ENCODE measurements around the gene ADARB2. TPM values are rescaled to one million over a fixed set of nuclear protein-coding genes. Genes with fewer than 3 reads are reported as not detected.

The ADARB2 gene
- polyA plus RNA-seq, 3 donors: not detected

DNA sequence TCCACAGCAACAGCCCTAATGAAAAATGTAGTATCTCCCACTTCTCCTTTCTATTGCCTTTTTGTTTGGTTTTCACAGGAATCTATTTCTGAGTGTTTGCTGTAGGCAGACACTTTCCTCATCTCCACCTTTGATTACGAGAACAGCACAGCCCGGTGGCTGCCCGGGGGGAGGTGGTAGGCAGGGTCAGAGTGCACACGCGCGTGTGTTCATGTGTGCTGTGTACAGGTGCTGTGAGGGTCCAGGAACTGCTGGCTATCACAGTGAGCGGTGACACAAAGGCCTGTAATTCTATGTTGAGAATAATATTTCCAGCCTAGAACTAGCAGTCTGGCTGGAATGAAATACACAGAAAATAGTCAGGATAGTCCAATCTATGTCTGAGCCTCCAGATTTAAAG is 212.8 kb downstream of the ADARB2 start:
- Mint-ChIP-seq H3K4me1 (no peaks in the 10 kb centered on the region), H3K4me3 (no peak overlapping the region), H3K9me3 (peaks cover 3 to 8% (median 5%) of the 10 kb centered on the region in 7 donors), H3K36me3 (no peaks in the 10 kb centered on the region), H3K27me3 (ENCODE audit: low read depth in 3 of 3) (peaks cover 1 to 4% (median 4%) of the 10 kb centered on the region in 3 donors), H3K27ac (no peak overlapping the region)
- TF ChIP-seq, protein P1, sequence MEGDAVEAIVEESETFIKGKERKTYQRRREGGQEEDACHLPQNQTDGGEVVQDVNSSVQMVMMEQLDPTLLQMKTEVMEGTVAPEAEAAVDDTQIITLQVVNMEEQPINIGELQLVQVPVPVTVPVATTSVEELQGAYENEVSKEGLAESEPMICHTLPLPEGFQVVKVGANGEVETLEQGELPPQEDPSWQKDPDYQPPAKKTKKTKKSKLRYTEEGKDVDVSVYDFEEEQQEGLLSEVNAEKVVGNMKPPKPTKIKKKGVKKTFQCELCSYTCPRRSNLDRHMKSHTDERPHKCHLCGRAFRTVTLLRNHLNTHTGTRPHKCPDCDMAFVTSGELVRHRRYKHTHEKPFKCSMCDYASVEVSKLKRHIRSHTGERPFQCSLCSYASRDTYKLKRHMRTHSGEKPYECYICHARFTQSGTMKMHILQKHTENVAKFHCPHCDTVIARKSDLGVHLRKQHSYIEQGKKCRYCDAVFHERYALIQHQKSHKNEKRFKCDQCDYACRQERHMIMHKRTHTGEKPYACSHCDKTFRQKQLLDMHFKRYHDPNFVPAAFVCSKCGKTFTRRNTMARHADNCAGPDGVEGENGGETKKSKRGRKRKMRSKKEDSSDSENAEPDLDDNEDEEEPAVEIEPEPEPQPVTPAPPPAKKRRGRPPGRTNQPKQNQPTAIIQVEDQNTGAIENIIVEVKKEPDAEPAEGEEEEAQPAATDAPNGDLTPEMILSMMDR (IDR thresholded peaks at IDR 0.05): no peak
- H2AFZ ChIP-seq (ENCODE audit: insufficient read depth, low read depth, low read length, poor library complexity, severe bottlenecking): no peak overlapping the region
- no peaks in the 10 kb centered on the region for H3K79me2 ChIP-seq (ENCODE audit: insufficient read depth, low read length)
- H4K20me1 ChIP-seq (ENCODE audit: insufficient read depth, low read length): no peaks in the 10 kb centered on the region
- DNase-seq: no peak
- no peaks in the 10 kb centered on the region for H3K27me3 ChIP-seq (ENCODE audit: control insufficient read depth in 2 of 2, insufficient read depth in 2 of 2, low read length in 2 of 2)
- H3K9ac ChIP-seq (ENCODE audit: insufficient read depth, low read length, poor library complexity, severe bottlenecking): no peak overlapping the region
- H3K27ac ChIP-seq (ENCODE audit: low read depth in 1 of 2, low read length in 2 of 2): no peak overlapping the region
- peaks cover 0 to 3% of the 10 kb centered on the region in 2 donors for H3K9me3 ChIP-seq (replicated peaks in 1 of 2; ENCODE audit: control insufficient read depth in 1 of 2, insufficient read depth in 1 of 2, low read length in 2 of 2)
- no peak overlapping the region for H3K4me3 ChIP-seq (replicated peaks in 1 of 3; ENCODE audit: low read depth in 2 of 3, low read length in 3 of 3)
- 96% methylated on average over 4 of the region's 7 CpGs for WGBS (ENCODE audit: insufficient coverage)
- no peaks in the 10 kb centered on the region for H3K4me1 ChIP-seq (ENCODE audit: control insufficient read depth in 1 of 2, insufficient read depth in 2 of 2, low read length in 2 of 2)
- no peaks in the 10 kb centered on the region for H3K36me3 ChIP-seq (replicated peaks in 1 of 2; ENCODE audit: control insufficient read depth in 1 of 2, insufficient read depth in 2 of 2, low read length in 2 of 2)
- no peak overlapping the region for H3K4me2 ChIP-seq (replicated peaks; ENCODE audit: extremely low read depth, low read length, poor library complexity, severe bottlenecking)
- intact Hi-C loops (cut with micrococcal nuclease): no loop called here

DNA sequence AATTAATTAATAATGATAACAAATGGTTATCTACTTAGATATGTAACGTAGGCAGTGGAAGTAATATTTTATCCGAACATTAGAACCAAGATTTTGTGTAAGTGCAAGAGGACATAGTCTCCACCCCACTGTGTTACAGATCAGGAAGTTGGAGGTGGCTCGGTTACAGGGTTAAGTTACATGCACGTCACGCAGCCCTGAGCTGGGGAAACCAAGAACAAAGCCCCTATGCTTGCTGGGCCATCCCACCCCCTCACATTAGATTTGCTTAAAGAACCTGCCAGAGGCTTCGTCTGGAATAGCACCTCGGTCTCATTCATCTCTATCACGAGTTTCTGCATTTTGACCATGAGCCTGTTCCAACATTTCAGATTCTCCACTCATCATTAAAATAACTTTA is 214.1 kb downstream of the ADARB2 start:
- Histone ChIP-seq H3K27ac (ENCODE audit: low read depth in 1 of 2, low read length in 2 of 2) (no peak overlapping the region), H3K79me2 (ENCODE audit: insufficient read depth, low read length) (no peaks in the 10 kb centered on the region), H3K27me3 (ENCODE audit: control insufficient read depth in 2 of 2, insufficient read depth in 2 of 2, low read length in 2 of 2) (no peaks in the 10 kb centered on the region), H3K9ac (ENCODE audit: insufficient read depth, low read length, poor library complexity, severe bottlenecking) (no peak overlapping the region), H3K9me3 (replicated peaks in 1 of 2; ENCODE audit: control insufficient read depth in 1 of 2, insufficient read depth in 1 of 2, low read length in 2 of 2) (peaks cover 0 to 3% of the 10 kb centered on the region in 2 donors), H3K4me1 (ENCODE audit: control insufficient read depth in 1 of 2, insufficient read depth in 2 of 2, low read length in 2 of 2) (no peaks in the 10 kb centered on the region), H3K36me3 (replicated peaks in 1 of 2; ENCODE audit: control insufficient read depth in 1 of 2, insufficient read depth in 2 of 2, low read length in 2 of 2) (no peaks in the 10 kb centered on the region), H3K4me3 (replicated peaks in 1 of 3; ENCODE audit: low read depth in 2 of 3, low read length in 3 of 3) (no peak overlapping the region), H4K20me1 (ENCODE audit: insufficient read depth, low read length) (no peaks in the 10 kb centered on the region), H2AFZ (ENCODE audit: insufficient read depth, low read depth, low read length, poor library complexity, severe bottlenecking) (no peak overlapping the region), H3K4me2 (replicated peaks; ENCODE audit: extremely low read depth, low read length, poor library complexity, severe bottlenecking) (no peak overlapping the region)
- TF ChIP-seq, protein P1 (IDR thresholded peaks at IDR 0.05): no peak
- Mint-ChIP-seq H3K27me3 (ENCODE audit: low read depth in 3 of 3) (peaks cover 0 to 4% (median 4%) of the 10 kb centered on the region in 3 donors), H3K4me3 (no peak overlapping the region), H3K9me3 (peaks cover 0 to 8% (median 4%) of the 10 kb centered on the region in 7 donors), H3K36me3 (no peaks in the 10 kb centered on the region), H3K27ac (no peak overlapping the region), H3K4me1 (no peaks in the 10 kb centered on the region)
- intact Hi-C loops (cut with micrococcal nuclease): no loop called here
- 72% methylated on average over 5 of the region's 8 CpGs for WGBS (ENCODE audit: insufficient coverage)
- DNase-seq: no peak
